Brain microvascular endothelial cell (primary cell): Measurements from ENCODE around the gene VASP.

Experiments
- DNase-seq: peaks from one replicate; pipeline ENCODE4 v3.0.0-alpha.2; 2020
- H3K27ac ChIP-seq: fragments of 250-450 bp; sonication (Bioruptor Pico); 2 replicates; pipeline ENCODE4 v1.5.1; 2020; ENCODE audit warnings: mild to moderate bottlenecking, moderate library complexity
- H3K27me3 ChIP-seq: fragments of 250-450 bp; sonication (Bioruptor Pico); replicated peaks from 2 replicates; pipeline ENCODE4 v1.5.1; 2020; ENCODE audit warnings: mild to moderate bottlenecking
- H3K36me3 ChIP-seq: fragments of 250-450 bp; sonication (Bioruptor Pico); replicated peaks from 2 replicates; pipeline ENCODE4 v1.5.1; 2020; ENCODE audit warnings: mild to moderate bottlenecking
- H3K4me3 ChIP-seq: 2 replicates; pipeline ENCODE4 v1.5.1; 2011; ENCODE audit warnings: low read depth, mild to moderate bottlenecking, control low read depth, low read length, moderate library complexity
- CTCF ChIP-seq: IDR thresholded peaks from 2 replicates; pipeline ENCODE4 v1.5.1; 2011; ENCODE audit warnings: low read depth, mild to moderate bottlenecking, moderate library complexity, low read length, control low read depth, inconsistent platforms; ENCODE audit errors: missing control alignments
- in situ Hi-C: cut with HindIII; loops from 2 replicates; pipeline ENCODE4 v1.10.0; 2017; ENCODE audit warnings: low sequenced_read_pairs, low pct_ligation_motif_present

VASP gene

GRCh38 chr19:45554481-45554880, 47.2 kb downstream of the VASP start:
- no peak overlapping the region for H3K4me3 ChIP-seq
- in situ Hi-C loops: no loop called here
- DNase-seq: no peak
- no peaks in the 10 kb centered on the region for H3K27me3 ChIP-seq
- peaks cover 2% of the 10 kb centered on the region for H3K36me3 ChIP-seq
- H3K27ac ChIP-seq: no peak overlapping the region
- TF ChIP-seq CTCF: no peak

GRCh38 chr19:45556835-45557234, 49.6 kb downstream of the VASP start:
- H3K4me3 ChIP-seq: no peak overlapping the region
- in situ Hi-C loops: no loop called here
- H3K27ac ChIP-seq: no peak overlapping the region
- no peaks in the 10 kb centered on the region for H3K27me3 ChIP-seq
- no peak for TF ChIP-seq CTCF
- no peak for DNase-seq
- peaks cover 2% of the 10 kb centered on the region for H3K36me3 ChIP-seq

GRCh38 chr19:45558399-45558878, 51.2 kb downstream of the VASP start:
- in situ Hi-C loops: no loop called here
- no peaks in the 10 kb centered on the region for H3K36me3 ChIP-seq
- peak; percentile 20 for DNase-seq
- H3K4me3 ChIP-seq: no peak overlapping the region
- H3K27me3 ChIP-seq: no peaks in the 10 kb centered on the region
- H3K27ac ChIP-seq: no peak overlapping the region
- peak; percentile 85 for TF ChIP-seq CTCF

- H3K27me3 ChIP-seq: no peaks in the 10 kb centered on the region
- H3K27ac ChIP-seq: no peak overlapping the region
- no peak overlapping the region for H3K4me3 ChIP-seq
- in situ Hi-C loops: no loop called here
- no peak for DNase-seq
- no peak for TF ChIP-seq CTCF
- no peaks in the 10 kb centered on the region for H3K36me3 ChIP-seq
Observed at GRCh38 chr19:45560038-45560437, 52.8 kb downstream of the VASP start.

- H3K36me3 ChIP-seq: no peaks in the 10 kb centered on the region
- in situ Hi-C loops: no loop called here
- DNase-seq: no peak
- H3K27ac ChIP-seq: no peak overlapping the region
- H3K27me3 ChIP-seq: no peaks in the 10 kb centered on the region
- TF ChIP-seq CTCF: no peak
- no peak overlapping the region for H3K4me3 ChIP-seq
Observed at GRCh38 chr19:45560686-45561085, 53.4 kb downstream of the VASP start.

GRCh38 chr19:45564131-45564780, 57.0 kb downstream of the VASP start:
- H3K27ac ChIP-seq: no peak overlapping the region
- in situ Hi-C loops: no loop called here

More at GRCh38 chr19:45564131-45564780, 57.0 kb downstream of the VASP start:
- Histone ChIP-seq H3K27me3 (no peaks in the 10 kb centered on the region), H3K4me3 (no peak overlapping the region), H3K36me3 (no peaks in the 10 kb centered on the region)
- no peak for TF ChIP-seq CTCF
- no peak for DNase-seq
